Tibial artery (tissue), 4 donors: ENCODE results near the gene CMSS1.

ENCODE experiments used
- DNase-seq, 2 donors: peaks; one replicate each; pipeline ENCODE4 v3.0.0-alpha.2; 2019
- H3K27ac ChIP-seq, 2 donors: fragments of 200-600 bp; sonication (generic) in 1 of 2; 1 replicate in 1 of 2; 2 replicates in 1 of 2; pipeline ENCODE4 v1.5.1; 2018 to 2019; ENCODE audit warnings: mild to moderate bottlenecking in 1 of 2
- H3K27me3 ChIP-seq, 2 donors: fragments of 200-600 bp; sonication (generic) in 1 of 2; one replicate each; pipeline versions ENCODE4 v1.5.1 to v1.6.0; 2016 to 2019
- H3K36me3 ChIP-seq, 3 donors: fragments of 200-600 bp; sonication (generic) in 2 of 3; one replicate each; pipeline ENCODE4 v1.5.1; 2016 to 2019; ENCODE audit warnings: mild to moderate bottlenecking in 2 of 3
- H3K4me1 ChIP-seq, 4 donors: fragments of 200-600 bp; sonication (generic) in 2 of 4; 1 replicate in 3 of 4; 2 replicates in 1 of 4; pipeline ENCODE4 v1.5.1; 2016 to 2019
- H3K4me3 ChIP-seq, 2 donors: fragments of 200-600 bp; sonication (generic) in 1 of 2; 1 replicate in 1 of 2; 2 replicates in 1 of 2; pipeline ENCODE4 v1.5.1; 2018 to 2019; ENCODE audit warnings: mild to moderate bottlenecking in 2 of 2
- H3K9me3 ChIP-seq, 3 donors: fragments of 200-600 bp; sonication (generic) in 1 of 3; one replicate each; pipeline ENCODE4 v1.5.1; 2016 to 2019
- CTCF ChIP-seq, 2 experiments: fragments of 200-600 bp in 1 of 2; fragments of 450-650 bp in 1 of 2; IDR thresholded peaks; one replicate each; pipeline ENCODE4 v1.5.1; 2017 to 2019; ENCODE audit warnings: antibody characterized with exemption in 2 of 2, mild to moderate bottlenecking in 1 of 2, moderate library complexity in 1 of 2
- intact Hi-C: fragments of 100-400 bp; cut with DNase I; formaldehyde crosslinking; loops from one replicate; pipeline ENCODE4 v1.15.0; 2023; ENCODE audit warnings: low total_unique reads

Gene CMSS1

DNA sequence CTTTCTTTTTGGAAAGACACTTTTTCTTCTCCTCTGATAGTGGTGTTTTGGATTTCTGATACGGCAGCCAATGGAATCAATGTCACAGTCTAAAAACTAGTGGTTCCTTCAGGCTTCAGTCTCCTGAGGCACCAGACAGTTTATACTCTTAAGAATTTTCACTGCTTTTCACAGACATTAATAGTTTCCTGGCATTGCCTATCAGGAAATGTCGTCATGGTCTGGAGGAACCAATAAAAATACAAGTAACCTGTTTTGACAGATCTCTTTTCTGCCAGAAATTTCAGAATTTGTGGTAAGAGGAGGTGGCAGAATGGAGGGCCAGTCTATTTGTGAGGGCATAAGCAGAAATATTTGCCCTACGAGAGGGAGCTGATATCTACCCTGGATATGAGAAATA is 251.8 kb downstream of the CMSS1 start:
- intact Hi-C loops: loop anchor here (10.0 kb wide), 1 partner anchor 185 kb away; no protein-coding TSS in a partner anchor
- H3K27me3 ChIP-seq: no peaks in the 10 kb centered on the region
- no peaks in the 10 kb centered on the region for H3K9me3 ChIP-seq
- TF ChIP-seq CTCF (IDR thresholded peaks at IDR 0.05): no peak
- H3K4me1 ChIP-seq: peaks cover 0 to 61% (median 20%) of the 10 kb centered on the region in 4 donors
- H3K27ac ChIP-seq: peak overlapping the region; percentile 64 to 79
- H3K36me3 ChIP-seq: no peaks in the 10 kb centered on the region
- DNase-seq: no peak
- H3K4me3 ChIP-seq: no peak overlapping the region

GRCh38 chr3:100072326-100073048 is 254.8 kb downstream of the CMSS1 start:
- H3K4me3 ChIP-seq: no peak overlapping the region
- H3K27ac ChIP-seq: peak overlapping the region; percentile 64 to 79
- intact Hi-C loops: no loop called here

DNA sequence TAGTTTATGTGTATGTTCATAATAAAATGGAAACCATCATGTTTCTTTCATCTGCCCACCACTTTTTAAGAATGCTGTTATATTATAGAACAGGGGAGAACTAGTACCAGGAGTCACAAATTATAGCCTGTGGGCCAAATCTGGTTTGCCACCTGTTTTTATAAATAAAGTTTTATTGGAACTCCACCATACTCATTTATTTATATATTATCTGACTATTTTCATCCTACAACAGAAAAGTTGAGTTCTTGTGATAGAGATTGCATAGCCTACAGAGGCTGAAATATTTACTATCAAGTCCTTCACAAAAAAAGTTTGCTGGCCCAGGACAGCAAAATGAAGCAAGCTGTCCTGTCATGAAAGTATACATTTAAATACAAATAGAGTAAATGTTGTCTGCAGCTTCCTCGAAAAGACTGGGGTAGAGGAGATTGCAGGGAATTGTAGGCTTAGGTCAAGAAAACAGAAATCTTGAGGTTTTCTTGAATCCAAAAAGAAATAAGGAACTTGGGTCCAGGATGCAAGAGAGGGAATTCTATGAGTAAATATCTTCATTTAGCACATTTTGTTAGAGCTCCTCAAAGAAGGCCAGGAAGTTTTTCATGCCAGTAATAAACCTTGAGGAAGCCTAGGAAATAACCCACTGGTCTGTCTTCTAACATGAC is 255.5 kb downstream of the CMSS1 start:
- peaks cover 0 to 88% (median 31%) of the 10 kb centered on the region in 4 donors for H3K4me1 ChIP-seq
- no peak overlapping the region for H3K4me3 ChIP-seq

More at GRCh38 chr3:100072326-100073048, 254.8 kb downstream of the CMSS1 start:
- Histone ChIP-seq H3K9me3 (no peaks in the 10 kb centered on the region), H3K27me3 (no peaks in the 10 kb centered on the region), H3K4me1 (peaks cover 0 to 85% (median 31%) of the 10 kb centered on the region in 4 donors), H3K36me3 (no peaks in the 10 kb centered on the region)
- no peak for DNase-seq
- no peak for TF ChIP-seq CTCF (IDR thresholded peaks at IDR 0.05)

DNA sequence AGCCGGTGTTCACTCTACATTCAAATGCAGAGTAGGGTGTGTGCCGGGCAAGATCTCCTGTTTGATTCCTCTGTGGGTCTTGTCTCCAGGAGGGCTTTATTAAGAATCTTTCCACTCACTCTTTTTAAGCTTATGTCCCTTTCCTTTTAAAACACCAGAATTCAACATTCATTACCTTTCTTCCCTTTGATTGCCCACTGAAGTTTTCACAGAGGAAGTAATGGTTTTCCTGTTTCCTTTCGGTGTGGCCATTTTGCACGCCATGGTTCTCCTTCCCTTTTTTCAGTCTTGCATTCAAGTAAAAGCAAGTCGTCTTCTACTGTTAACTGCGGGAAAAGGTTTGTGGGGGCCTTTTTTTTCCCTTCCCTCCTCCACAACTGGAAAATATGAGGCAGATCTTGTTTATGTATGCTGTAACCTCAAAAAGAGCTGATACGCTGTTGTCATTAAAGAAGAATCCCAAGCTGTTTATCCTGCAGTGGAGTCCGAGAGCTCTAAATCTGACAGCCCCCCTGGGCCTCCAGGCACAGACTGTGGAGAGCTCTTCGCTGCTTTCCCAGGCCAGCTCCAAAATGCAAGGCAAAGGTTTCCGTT is 256.1 kb downstream of the CMSS1 start:
- intact Hi-C loops: no loop called here
- no peaks in the 10 kb centered on the region for H3K9me3 ChIP-seq
- DNase-seq: no peak
- peak overlapping the region; percentile 74 to 79 for H3K27ac ChIP-seq
- TF ChIP-seq CTCF (IDR thresholded peaks at IDR 0.05): no peak
- H3K36me3 ChIP-seq: no peaks in the 10 kb centered on the region
- H3K4me3 ChIP-seq: no peak overlapping the region
- peaks cover 0 to 85% (median 29%) of the 10 kb centered on the region in 4 donors for H3K4me1 ChIP-seq
- no peaks in the 10 kb centered on the region for H3K27me3 ChIP-seq

More for the DNA sequence above, 255.5 kb downstream of the CMSS1 start:
- H3K36me3 ChIP-seq: no peaks in the 10 kb centered on the region
- no peak for DNase-seq
- no peaks in the 10 kb centered on the region for H3K9me3 ChIP-seq
- intact Hi-C loops: no loop called here
- peak overlapping the region; percentile 74 to 79 for H3K27ac ChIP-seq
- no peaks in the 10 kb centered on the region for H3K27me3 ChIP-seq
- TF ChIP-seq CTCF (IDR thresholded peaks at IDR 0.05): no peak

DNA sequence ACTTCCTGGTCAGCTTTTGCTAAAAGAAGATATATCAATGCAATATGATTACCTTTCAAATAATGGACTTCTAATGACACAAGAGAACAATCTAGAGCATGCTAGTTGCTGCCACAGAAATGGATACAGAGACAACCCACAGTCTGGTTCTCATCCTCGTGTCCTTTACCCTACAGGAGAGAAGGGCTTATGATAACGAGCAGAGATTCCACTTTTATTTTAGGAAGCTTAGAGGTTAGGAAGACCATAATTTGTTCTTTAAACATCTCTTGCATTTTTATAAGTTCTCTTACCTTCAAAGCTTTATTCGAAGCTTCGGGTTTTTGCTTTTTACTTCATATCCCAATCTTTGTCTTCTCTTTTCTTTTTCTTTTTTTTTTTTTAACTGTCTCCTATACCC is 257.5 kb downstream of the CMSS1 start:
- intact Hi-C loops: no loop called here
- H3K27ac ChIP-seq: peak overlapping the region in 1 of 2 donors; percentile 79

More for the DNA sequence above, 257.5 kb downstream of the CMSS1 start:
- no peaks in the 10 kb centered on the region for H3K36me3 ChIP-seq
- H3K4me3 ChIP-seq: no peak overlapping the region
- H3K4me1 ChIP-seq: peaks cover 0 to 77% (median 26%) of the 10 kb centered on the region in 4 donors
- no peak for DNase-seq
- no peaks in the 10 kb centered on the region for H3K9me3 ChIP-seq
- no peak for TF ChIP-seq CTCF (IDR thresholded peaks at IDR 0.05)
- no peaks in the 10 kb centered on the region for H3K27me3 ChIP-seq
